ENCODE data around the gene C5orf58.

- TF ChIP-seq POLR2A (IDR thresholded peaks at IDR 0.05) (no peak), CTCF (IDR thresholded peaks at IDR 0.05) (no peak)
Measured at GRCh38 chr5:170219615-170220014, 13.2 kb upstream of the C5orf58 start.

Measured in heart left ventricle (tissue), 13 donors.